Measurements from ENCODE around the gene TMIGD2. TPM values are rescaled to one million over a fixed set of nuclear protein-coding genes. Genes with fewer than 3 reads are reported as not detected.

Gene TMIGD2
- total and polyA plus RNA-seq, 4 donors: 0.16 to 0.94 (median 0.48) TPM

DNA sequence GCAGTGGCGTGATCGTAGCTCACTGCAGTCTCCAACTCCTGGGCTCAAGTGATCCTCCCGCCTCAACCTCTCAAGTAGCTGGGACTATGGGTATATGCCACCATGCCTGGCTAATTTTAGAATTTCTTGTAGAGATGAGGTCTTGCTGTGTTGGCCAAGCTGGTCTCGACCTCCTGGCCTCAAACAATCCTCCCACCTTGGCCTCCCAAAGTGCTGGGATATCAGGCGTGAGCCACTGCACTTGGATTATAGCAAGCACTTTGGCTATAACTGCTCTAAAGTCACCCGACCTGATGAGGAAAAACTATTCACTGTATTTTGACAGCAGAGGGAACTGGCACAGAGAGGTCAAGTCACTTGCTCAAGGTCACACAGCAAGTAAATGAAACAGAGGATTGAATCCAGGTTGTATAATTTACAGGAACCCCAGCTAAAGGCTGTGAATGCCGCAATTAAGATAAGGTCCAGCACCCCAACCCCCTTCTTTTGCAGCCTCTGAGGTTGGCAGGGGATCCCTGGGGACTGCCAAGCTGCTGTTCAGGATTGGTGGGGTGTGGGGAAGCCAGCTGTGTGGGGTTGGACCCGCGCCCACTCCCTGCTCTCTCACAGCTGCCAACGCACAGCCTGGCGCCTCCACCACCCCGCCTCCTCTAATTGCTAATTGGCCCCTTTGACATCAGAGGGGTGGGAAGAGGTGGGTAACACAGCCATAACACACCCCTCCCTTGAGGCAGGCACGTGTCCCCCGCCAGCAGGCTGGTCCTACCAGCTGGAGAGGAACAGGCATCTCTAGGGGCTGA lies 6.0 kb downstream of the TMIGD2 start:
- no peaks in the 10 kb centered on the region for H3K4me1 ChIP-seq (ENCODE audit: control insufficient read depth in 4 of 4, insufficient read depth in 4 of 4, low read length in 3 of 4)
- no peaks in the 10 kb centered on the region for H3K9me3 ChIP-seq (ENCODE audit: control insufficient read depth in 4 of 4, low read length in 3 of 4)
- WGBS: 75% methylated on average over 14 of the region's 14 CpGs
- TF ChIP-seq, protein P1, sequence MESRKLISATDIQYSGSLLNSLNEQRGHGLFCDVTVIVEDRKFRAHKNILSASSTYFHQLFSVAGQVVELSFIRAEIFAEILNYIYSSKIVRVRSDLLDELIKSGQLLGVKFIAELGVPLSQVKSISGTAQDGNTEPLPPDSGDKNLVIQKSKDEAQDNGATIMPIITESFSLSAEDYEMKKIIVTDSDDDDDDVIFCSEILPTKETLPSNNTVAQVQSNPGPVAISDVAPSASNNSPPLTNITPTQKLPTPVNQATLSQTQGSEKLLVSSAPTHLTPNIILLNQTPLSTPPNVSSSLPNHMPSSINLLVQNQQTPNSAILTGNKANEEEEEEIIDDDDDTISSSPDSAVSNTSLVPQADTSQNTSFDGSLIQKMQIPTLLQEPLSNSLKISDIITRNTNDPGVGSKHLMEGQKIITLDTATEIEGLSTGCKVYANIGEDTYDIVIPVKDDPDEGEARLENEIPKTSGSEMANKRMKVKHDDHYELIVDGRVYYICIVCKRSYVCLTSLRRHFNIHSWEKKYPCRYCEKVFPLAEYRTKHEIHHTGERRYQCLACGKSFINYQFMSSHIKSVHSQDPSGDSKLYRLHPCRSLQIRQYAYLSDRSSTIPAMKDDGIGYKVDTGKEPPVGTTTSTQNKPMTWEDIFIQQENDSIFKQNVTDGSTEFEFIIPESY (IDR thresholded peaks at IDR 0.05): no peak
- no peak for TF ChIP-seq HNF4A (conservative IDR thresholded peaks at IDR 0.05)
- TF ChIP-seq HNF4G (IDR thresholded peaks at IDR 0.05): no peak
- no peak for TF ChIP-seq YY1 (IDR thresholded peaks at IDR 0.05)
- TF ChIP-seq, protein P2, sequence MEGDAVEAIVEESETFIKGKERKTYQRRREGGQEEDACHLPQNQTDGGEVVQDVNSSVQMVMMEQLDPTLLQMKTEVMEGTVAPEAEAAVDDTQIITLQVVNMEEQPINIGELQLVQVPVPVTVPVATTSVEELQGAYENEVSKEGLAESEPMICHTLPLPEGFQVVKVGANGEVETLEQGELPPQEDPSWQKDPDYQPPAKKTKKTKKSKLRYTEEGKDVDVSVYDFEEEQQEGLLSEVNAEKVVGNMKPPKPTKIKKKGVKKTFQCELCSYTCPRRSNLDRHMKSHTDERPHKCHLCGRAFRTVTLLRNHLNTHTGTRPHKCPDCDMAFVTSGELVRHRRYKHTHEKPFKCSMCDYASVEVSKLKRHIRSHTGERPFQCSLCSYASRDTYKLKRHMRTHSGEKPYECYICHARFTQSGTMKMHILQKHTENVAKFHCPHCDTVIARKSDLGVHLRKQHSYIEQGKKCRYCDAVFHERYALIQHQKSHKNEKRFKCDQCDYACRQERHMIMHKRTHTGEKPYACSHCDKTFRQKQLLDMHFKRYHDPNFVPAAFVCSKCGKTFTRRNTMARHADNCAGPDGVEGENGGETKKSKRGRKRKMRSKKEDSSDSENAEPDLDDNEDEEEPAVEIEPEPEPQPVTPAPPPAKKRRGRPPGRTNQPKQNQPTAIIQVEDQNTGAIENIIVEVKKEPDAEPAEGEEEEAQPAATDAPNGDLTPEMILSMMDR (IDR thresholded peaks at IDR 0.05; ENCODE audit: low read depth, low read length, missing input control): no peak
- TF ChIP-seq SP1 (IDR thresholded peaks at IDR 0.05): no peak
- no peak for TF ChIP-seq RAD21 (IDR thresholded peaks at IDR 0.05)
- TF ChIP-seq, protein P3, sequence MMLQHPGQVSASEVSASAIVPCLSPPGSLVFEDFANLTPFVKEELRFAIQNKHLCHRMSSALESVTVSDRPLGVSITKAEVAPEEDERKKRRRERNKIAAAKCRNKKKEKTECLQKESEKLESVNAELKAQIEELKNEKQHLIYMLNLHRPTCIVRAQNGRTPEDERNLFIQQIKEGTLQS (IDR thresholded peaks at IDR 0.05): no peak
- TF ChIP-seq GABPA (IDR thresholded peaks at IDR 0.05 in 1 of 2, conservative IDR thresholded peaks at IDR 0.05 in 1 of 2): no peak
- no peak for TF ChIP-seq TAF1 (conservative IDR thresholded peaks at IDR 0.05)
- no peak for TF ChIP-seq FOXA1 (IDR thresholded peaks at IDR 0.05)
- no peak for TF ChIP-seq MAX (IDR thresholded peaks at IDR 0.05)
- TF ChIP-seq REST (IDR thresholded peaks at IDR 0.05): no peak
- TF ChIP-seq EGR1 (IDR thresholded peaks at IDR 0.05; ENCODE audit: low read depth in 2 of 2): no peak
- TF ChIP-seq JUND (IDR thresholded peaks at IDR 0.05): no peak
- no peak for TF ChIP-seq FOXA2 (IDR thresholded peaks at IDR 0.05)
- TF ChIP-seq NR2F2 (IDR thresholded peaks at IDR 0.05): no peak
- TF ChIP-seq RXRA (IDR thresholded peaks at IDR 0.05): no peak
- no peak overlapping the region for H3K9ac ChIP-seq (ENCODE audit: low read depth in 1 of 2, low read length in 2 of 2)
- H3K36me3 ChIP-seq (ENCODE audit: control insufficient read depth in 4 of 4, insufficient read depth in 3 of 4, low read depth in 1 of 4, low read length in 3 of 4): no peaks in the 10 kb centered on the region
- no peak overlapping the region for H3K27ac ChIP-seq (ENCODE audit: low read depth in 1 of 2, low read length in 2 of 2)
- DNase-seq (ENCODE audit: low spot score): no peak
- H3K4me3 ChIP-seq (ENCODE audit: low read depth in 1 of 3, low read length in 3 of 3): no peak overlapping the region
- no peaks in the 10 kb centered on the region for H3K27me3 ChIP-seq (ENCODE audit: control insufficient read depth in 4 of 4, insufficient read depth in 4 of 4, low read length in 3 of 4)
